Measurements from ENCODE around the gene GALNT18.

The GALNT18 gene

GRCh38 chr11:11336664-11337063 lies 285.1 kb downstream of the GALNT18 start:
- no peak for DNase-seq

- DNase-seq = no peak
These were observed 286.8 kb downstream of the GALNT18 start for GRCh38 chr11:11335043-11335442.

- DNase-seq = no peak
These were observed 287.2 kb downstream of the GALNT18 start for GRCh38 chr11:11334607-11335006.

GRCh38 chr11:11332141-11332710 lies 289.6 kb downstream of the GALNT18 start:
- no peak for DNase-seq

- no peak for DNase-seq
These were observed 292.6 kb downstream of the GALNT18 start for GRCh38 chr11:11329062-11329806.

GRCh38 chr11:11324090-11324489 lies 297.7 kb downstream of the GALNT18 start:
- no peak for DNase-seq

- no peak for DNase-seq
These were observed 299.7 kb downstream of the GALNT18 start for GRCh38 chr11:11322101-11322500.

- no peak for DNase-seq
These were observed 301.0 kb downstream of the GALNT18 start for GRCh38 chr11:11320825-11321224.

- no peak for DNase-seq
These were observed 302.8 kb downstream of the GALNT18 start for GRCh38 chr11:11318961-11319360.

- no peak for DNase-seq
These were observed 303.3 kb downstream of the GALNT18 start for GRCh38 chr11:11318461-11318860.

- DNase-seq = no peak
These were observed 305.1 kb downstream of the GALNT18 start for GRCh38 chr11:11316651-11317230.

GRCh38 chr11:11313902-11314692 lies 307.7 kb downstream of the GALNT18 start:
- no peak for DNase-seq

- DNase-seq = no peak
These were observed 308.4 kb downstream of the GALNT18 start for GRCh38 chr11:11313426-11313825.

GRCh38 chr11:11312738-11313137 lies 309.1 kb downstream of the GALNT18 start:
- DNase-seq = no peak

GRCh38 chr11:11311169-11311568 lies 310.6 kb downstream of the GALNT18 start:
- DNase-seq = no peak

GRCh38 chr11:11309906-11310305 lies 311.9 kb downstream of the GALNT18 start:
- no peak for DNase-seq

GRCh38 chr11:11308249-11308648 lies 313.6 kb downstream of the GALNT18 start:
- no peak for DNase-seq

GRCh38 chr11:11306855-11307254 lies 314.9 kb downstream of the GALNT18 start:
- DNase-seq = no peak

- DNase-seq = no peak
These were observed 317.3 kb downstream of the GALNT18 start for GRCh38 chr11:11304550-11304949.

GRCh38 chr11:11302565-11302964 lies 319.2 kb downstream of the GALNT18 start:
- DNase-seq = no peak

- DNase-seq = no peak
These were observed 320.6 kb downstream of the GALNT18 start for GRCh38 chr11:11301212-11301611.

- no peak for DNase-seq
These were observed 324.2 kb downstream of the GALNT18 start for GRCh38 chr11:11297578-11297977.

GRCh38 chr11:11296434-11296833 lies 325.4 kb downstream of the GALNT18 start:
- no peak for DNase-seq

- DNase-seq = no peak
These were observed 327.3 kb downstream of the GALNT18 start for GRCh38 chr11:11294551-11294855.

Measured in stimulated activated CD4-positive, alpha-beta T cell treated with anti-CD3 and anti-CD28 coated beads, Interleukin-2, amount 100 ng/mL, for 48 hours (primary cell).